Nephron progenitor cell (in vitro differentiated cells): Measurements from ENCODE around the gene FAF2.

Experiments
- DNase-seq: peaks from one replicate; pipeline ENCODE4 v3.0.0; 2021
- H3K27ac Mint-ChIP-seq: 2 replicates; pipeline ENCODE4 v1.8.0; 2021; ENCODE audit warnings: mild to moderate bottlenecking, moderate library complexity, mixed read lengths
- H3K27me3 Mint-ChIP-seq: 2 replicates; pipeline ENCODE4 v1.8.0; 2021; ENCODE audit warnings: mild to moderate bottlenecking, low read depth, mixed read lengths; ENCODE audit not compliant: poor library complexity
- H3K36me3 Mint-ChIP-seq: 2 replicates; pipeline ENCODE4 v1.8.0; 2021; ENCODE audit warnings: low read depth, mixed read lengths
- H3K4me1 Mint-ChIP-seq: 2 replicates; pipeline ENCODE4 v1.8.0; 2021; ENCODE audit warnings: mixed read lengths
- H3K4me3 Mint-ChIP-seq: 2 replicates; pipeline ENCODE4 v1.8.0; 2021; ENCODE audit warnings: mild to moderate bottlenecking, moderate library complexity, mixed read lengths
- H3K9me3 Mint-ChIP-seq: 2 replicates; pipeline ENCODE4 v1.8.0; 2021; ENCODE audit warnings: mild to moderate bottlenecking, moderate library complexity, mixed read lengths
- CTCF ChIP-seq: fragments of 200-600 bp; sonication (generic); IDR thresholded peaks from 2 replicates; pipeline ENCODE4 v1.5.0; 2021; ENCODE audit warnings: antibody characterized with exemption

Gene FAF2

GRCh38 chr5:176412517-176413254 is 35.5 kb upstream of the FAF2 start:
- DNase-seq, result no peak
- Mint-ChIP-seq H3K9me3 (no peaks in the 10 kb centered on the region), H3K4me3 (no peak overlapping the region), H3K27ac (no peak overlapping the region), H3K27me3 (peaks cover 16% of the 10 kb centered on the region), H3K36me3 (no peaks in the 10 kb centered on the region), H3K4me1 (peaks cover 5% of the 10 kb centered on the region)
- no peak for TF ChIP-seq CTCF

- H3K36me3 Mint-ChIP-seq, result no peaks in the 10 kb centered on the region
- DNase-seq, result no peak
- TF ChIP-seq CTCF, result no peak
- no peak overlapping the region for H3K4me3 Mint-ChIP-seq
- peaks cover 20% of the 10 kb centered on the region for H3K27me3 Mint-ChIP-seq
- H3K9me3 Mint-ChIP-seq, result no peaks in the 10 kb centered on the region
- H3K4me1 Mint-ChIP-seq, result peaks cover 5% of the 10 kb centered on the region
- no peak overlapping the region for H3K27ac Mint-ChIP-seq
Observed at GRCh38 chr5:176413255-176413565, 35.0 kb upstream of the FAF2 start.

GRCh38 chr5:176413709-176414191 is 34.4 kb upstream of the FAF2 start:
- Mint-ChIP-seq H3K4me1 (peaks cover 5% of the 10 kb centered on the region), H3K27me3 (peaks cover 22% of the 10 kb centered on the region), H3K36me3 (no peaks in the 10 kb centered on the region), H3K9me3 (no peaks in the 10 kb centered on the region), H3K4me3 (no peak overlapping the region), H3K27ac (no peak overlapping the region)
- no peak for TF ChIP-seq CTCF
- DNase-seq, result no peak

- DNase-seq, result no peak
- Mint-ChIP-seq H3K4me3 (peak overlapping the region; percentile 77), H3K27ac (no peak overlapping the region), H3K4me1 (peaks cover 5% of the 10 kb centered on the region), H3K36me3 (no peaks in the 10 kb centered on the region), H3K9me3 (no peaks in the 10 kb centered on the region), H3K27me3 (peaks cover 22% of the 10 kb centered on the region)
- TF ChIP-seq CTCF, result no peak
Observed at GRCh38 chr5:176414704-176415103, 33.5 kb upstream of the FAF2 start.

- Mint-ChIP-seq H3K27ac (no peak overlapping the region), H3K36me3 (no peaks in the 10 kb centered on the region), H3K9me3 (peaks cover 6% of the 10 kb centered on the region), H3K4me1 (peaks cover 5% of the 10 kb centered on the region), H3K27me3 (peaks cover 26% of the 10 kb centered on the region), H3K4me3 (peak overlapping the region; percentile 77)
- TF ChIP-seq CTCF, result no peak
- DNase-seq, result no peak
Observed at GRCh38 chr5:176415240-176415951, 32.8 kb upstream of the FAF2 start.
